Liver (tissue), 5 donors: ENCODE results near the gene SELENOI. TPM values are rescaled to one million over a fixed set of nuclear protein-coding genes. Genes with fewer than 3 reads are reported as not detected.

Experiments
- FOXA1 ChIP-seq: IDR thresholded peaks from 2 replicates; pipeline ENCODE4 v1.6.1; 2016; ENCODE audit warnings: antibody characterized with exemption
- JUND ChIP-seq, 2 donors: IDR thresholded peaks; 2 replicates each; pipeline ENCODE4 v1.6.1; 2016; ENCODE audit warnings: antibody characterized with exemption in 2 of 2
- polyA plus RNA-seq, 2 donors: library from polyadenylated mRNA; stranded (reverse) in 1 of 2; unstranded in 1 of 2; fragments of 200-250 nt in 1 of 2; fragments of >200 nt in 1 of 2; fragmentation: Nextera tagmentation in 1 of 2; extraction: Ambion mirVana in 1 of 2; gene quantifications; one replicate each; pipeline versions ENCODE4 v1.2.1 to v1.2.3, GENCODE V29; 2013 to 2015
- total RNA-seq, 2 donors: library from RNA; depleted of rRNA; stranded (reverse); fragments of >200 nt; gene quantifications; one replicate each; pipeline ENCODE4 v1.2.3, GENCODE V29; 2014
- donor health status: healthy.
- donor health status: healthy.
- donor health status: healthy.

Gene SELENOI
- total and polyA plus RNA-seq, 4 donors, result 6.2 to 55.9 (median 17.5) TPM

GRCh38 chr2:26444236-26444635 is 98.3 kb downstream of the SELENOI start (continued):
- TF ChIP-seq FOXA1, result no peak
- TF ChIP-seq JUND (IDR thresholded peaks at IDR 0.05), result no peak

Other genes starting within 250 kb of the SELENOI start
- under 1 TPM; 0.08 to 0.19 TPM for gene GAREM2, start 173.1 kb upstream of the SELENOI start, total RNA-seq
- under 1 TPM; 0.13 to 0.28 TPM for gene GAREM2, start 173.1 kb upstream of the SELENOI start, polyA plus RNA-seq
- 100 to 1,000 TPM; 101 to 276 TPM for gene HADHA, start 101.5 kb upstream of the SELENOI start, total RNA-seq
- 100 to 1,000 TPM; 126 to 191 TPM for gene HADHA, start 101.5 kb upstream of the SELENOI start, polyA plus RNA-seq
- 100 to 1,000 TPM; 103 to 255 TPM for gene HADHB, start 101.2 kb upstream of the SELENOI start, total RNA-seq
- gene HADHB, start 101.2 kb upstream of the SELENOI start, polyA plus RNA-seq, result 100 to 1,000 TPM; 266 to 284 TPM
- under 1 TPM; 0.09 to 0.25 TPM for gene ADGRF3, start 646 bp downstream of the SELENOI start, total RNA-seq
- gene ADGRF3, start 646 bp downstream of the SELENOI start, polyA plus RNA-seq, result under 1 TPM; 0.07 to 0.10 TPM
- under 1 TPM in 1 of 2 donors, not detected in 1; 0.28 TPM for gene DRC1, start 55.8 kb downstream of the SELENOI start, total RNA-seq
- gene DRC1, start 55.8 kb downstream of the SELENOI start, polyA plus RNA-seq, result not detected
- gene OTOF, start 132.0 kb downstream of the SELENOI start, total RNA-seq, result under 1 TPM in 1 of 2 donors, not detected in 1; 0.28 TPM
- gene OTOF, start 132.0 kb downstream of the SELENOI start, polyA plus RNA-seq, result under 1 TPM; 0.06 to 0.07 TPM